Vagina (tissue), 2 donors: Measurements from ENCODE around the gene ANKRD49.

Experiments
- POLR2A ChIP-seq, 2 donors: fragments of 450-650 bp; IDR thresholded peaks; one replicate each; pipeline ENCODE4 v1.6.1; 2017; ENCODE audit warnings: antibody characterized with exemption in 2 of 2, mild to moderate bottlenecking in 2 of 2, moderate library complexity in 2 of 2
- POLR2AphosphoS5 ChIP-seq, 2 donors: sonication (generic); formaldehyde crosslinking; IDR thresholded peaks; one replicate each; pipeline ENCODE4 v1.9.0; 2017; ENCODE audit warnings: antibody characterized with exemption in 2 of 2, mild to moderate bottlenecking in 2 of 2, low read depth in 1 of 2; ENCODE audit not compliant: insufficient read depth in 1 of 2
- TF ChIP-seq, protein P1 (sequence below), 3 experiments: fragments of 450-650 bp in 2 of 3; fragments of 200-600 bp in 1 of 3; sonication (generic) in 1 of 3; IDR thresholded peaks; one replicate each; pipeline ENCODE4 v1.5.1; 2017 to 2019; ENCODE audit warnings: antibody characterized with exemption in 3 of 3, mild to moderate bottlenecking in 2 of 3, moderate library complexity in 2 of 3

DNA sequence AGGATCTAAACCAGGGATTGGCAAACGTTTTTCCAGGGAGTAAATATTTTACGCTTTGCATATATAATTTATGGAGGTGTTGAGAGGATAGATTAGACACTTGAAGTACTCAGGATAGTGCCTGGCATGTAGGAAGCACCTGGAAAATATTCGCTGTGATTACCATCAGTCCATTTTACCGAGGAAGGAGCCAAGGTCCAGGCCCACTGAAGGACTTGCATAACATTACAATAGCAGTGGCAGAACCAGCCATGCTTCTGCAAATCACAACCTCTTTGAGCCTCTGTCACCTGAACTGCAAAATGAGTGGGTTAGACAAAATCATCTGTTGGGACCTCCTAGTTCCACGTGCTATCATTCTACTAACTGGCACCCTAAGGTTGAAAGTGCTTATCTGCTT is 55.4 kb downstream of the ANKRD49 start:
- TF ChIP-seq, protein P1, sequence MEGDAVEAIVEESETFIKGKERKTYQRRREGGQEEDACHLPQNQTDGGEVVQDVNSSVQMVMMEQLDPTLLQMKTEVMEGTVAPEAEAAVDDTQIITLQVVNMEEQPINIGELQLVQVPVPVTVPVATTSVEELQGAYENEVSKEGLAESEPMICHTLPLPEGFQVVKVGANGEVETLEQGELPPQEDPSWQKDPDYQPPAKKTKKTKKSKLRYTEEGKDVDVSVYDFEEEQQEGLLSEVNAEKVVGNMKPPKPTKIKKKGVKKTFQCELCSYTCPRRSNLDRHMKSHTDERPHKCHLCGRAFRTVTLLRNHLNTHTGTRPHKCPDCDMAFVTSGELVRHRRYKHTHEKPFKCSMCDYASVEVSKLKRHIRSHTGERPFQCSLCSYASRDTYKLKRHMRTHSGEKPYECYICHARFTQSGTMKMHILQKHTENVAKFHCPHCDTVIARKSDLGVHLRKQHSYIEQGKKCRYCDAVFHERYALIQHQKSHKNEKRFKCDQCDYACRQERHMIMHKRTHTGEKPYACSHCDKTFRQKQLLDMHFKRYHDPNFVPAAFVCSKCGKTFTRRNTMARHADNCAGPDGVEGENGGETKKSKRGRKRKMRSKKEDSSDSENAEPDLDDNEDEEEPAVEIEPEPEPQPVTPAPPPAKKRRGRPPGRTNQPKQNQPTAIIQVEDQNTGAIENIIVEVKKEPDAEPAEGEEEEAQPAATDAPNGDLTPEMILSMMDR (IDR thresholded peaks at IDR 0.05) = no peak
- TF ChIP-seq POLR2A (IDR thresholded peaks at IDR 0.05) (no peak), POLR2AphosphoS5 (IDR thresholded peaks at IDR 0.05; ENCODE audit: insufficient read depth in 1 of 2, low read depth in 1 of 2) (no peak)
